ACC112 (cell line): ENCODE measurements around the gene ARHGEF7.

Experiments used
- H2AFZ ChIP-seq: fragments of 200-600 bp; sonication (generic); one replicate; pipeline ENCODE4 v1.6.0; 2017; ENCODE audit warnings: antibody characterized with exemption, low read length; ENCODE audit not compliant: unreplicated experiment
- H3K27ac ChIP-seq: fragments of 200-600 bp; sonication (generic); 2 replicates; pipeline ENCODE4 v1.5.1; 2014; ENCODE audit warnings: low read depth, mild to moderate bottlenecking, antibody characterized with exemption, low read length, moderate library complexity
- H3K27me3 ChIP-seq: fragments of 200-600 bp; sonication (generic); 2 replicates; pipeline ENCODE4 v1.6.1; 2014; ENCODE audit warnings: mild to moderate bottlenecking, antibody characterized with exemption, low read length, moderate library complexity, mixed read lengths; ENCODE audit not compliant: insufficient read depth
- H3K36me3 ChIP-seq: fragments of 200-600 bp; sonication (generic); 2 replicates; pipeline ENCODE4 v1.6.1; 2016; ENCODE audit warnings: mild to moderate bottlenecking, antibody characterized with exemption, low read length, moderate library complexity, mixed read lengths; ENCODE audit not compliant: insufficient read depth
- H3K4me1 ChIP-seq: fragments of 200-600 bp; sonication (generic); one replicate; pipeline ENCODE4 v1.6.1; 2016; ENCODE audit warnings: low read length, mixed read lengths; ENCODE audit not compliant: insufficient read depth, unreplicated experiment, control insufficient read depth
- H3K4me3 ChIP-seq: fragments of 200-600 bp; sonication (generic); 2 replicates; pipeline ENCODE4 v1.5.1; 2014; ENCODE audit warnings: mild to moderate bottlenecking, low read depth, low read length
- H3K79me2 ChIP-seq: fragments of 200-600 bp; sonication (generic); one replicate; pipeline ENCODE4 v1.6.0; 2016; ENCODE audit warnings: low read length; ENCODE audit not compliant: control insufficient read depth, unreplicated experiment, insufficient read depth

ARHGEF7 gene

GRCh38 chr13:111278258-111278657, 163.1 kb downstream of the ARHGEF7 start:
- Histone ChIP-seq H3K27ac (no peak overlapping the region), H3K4me1 (peaks cover 24% of the 10 kb centered on the region), H3K79me2 (no peaks in the 10 kb centered on the region), H2AFZ (no peak overlapping the region), H3K36me3 (peaks cover 17% of the 10 kb centered on the region), H3K4me3 (no peak overlapping the region), H3K27me3 (no peaks in the 10 kb centered on the region)

GRCh38 chr13:111278743-111279652, 163.9 kb downstream of the ARHGEF7 start:
- Histone ChIP-seq H3K27ac (no peak overlapping the region), H3K4me1 (peaks cover 24% of the 10 kb centered on the region), H3K79me2 (no peaks in the 10 kb centered on the region), H3K4me3 (no peak overlapping the region), H2AFZ (no peak overlapping the region), H3K36me3 (peaks cover 17% of the 10 kb centered on the region), H3K27me3 (no peaks in the 10 kb centered on the region)

GRCh38 chr13:111280226-111280625, 165.1 kb downstream of the ARHGEF7 start:
- Histone ChIP-seq H3K36me3 (peaks cover 20% of the 10 kb centered on the region), H2AFZ (no peak overlapping the region), H3K27ac (peak overlapping the region; percentile 91), H3K4me1 (peaks cover 24% of the 10 kb centered on the region), H3K4me3 (no peak overlapping the region), H3K79me2 (no peaks in the 10 kb centered on the region), H3K27me3 (no peaks in the 10 kb centered on the region)

- H3K36me3 ChIP-seq = peaks cover 14% of the 10 kb centered on the region
- no peaks in the 10 kb centered on the region for H3K79me2 ChIP-seq
- no peaks in the 10 kb centered on the region for H3K27me3 ChIP-seq
- peak overlapping the region; percentile 25; the same call in 1 of the 2 replicates for H3K4me3 ChIP-seq
- peak overlapping the region; percentile 91 for H3K27ac ChIP-seq
- H3K4me1 ChIP-seq = peaks cover 24% of the 10 kb centered on the region
- H2AFZ ChIP-seq = no peak overlapping the region
Measured at GRCh38 chr13:111280681-111281585, 165.8 kb downstream of the ARHGEF7 start.

GRCh38 chr13:111281751-111282311, 166.7 kb downstream of the ARHGEF7 start:
- H3K4me3 ChIP-seq = peak overlapping the region; percentile 25; the same call in 1 of the 2 replicates
- no peak overlapping the region for H2AFZ ChIP-seq
- peak overlapping the region; percentile 91 for H3K27ac ChIP-seq
- no peaks in the 10 kb centered on the region for H3K79me2 ChIP-seq
- H3K4me1 ChIP-seq = peaks cover 24% of the 10 kb centered on the region
- peaks cover 9% of the 10 kb centered on the region; the same call in 1 of the 2 replicates for H3K36me3 ChIP-seq
- no peaks in the 10 kb centered on the region for H3K27me3 ChIP-seq

- Histone ChIP-seq H3K36me3 (peaks cover 9% of the 10 kb centered on the region; the same call in 1 of the 2 replicates), H3K4me1 (peaks cover 24% of the 10 kb centered on the region), H3K79me2 (no peaks in the 10 kb centered on the region), H3K27me3 (no peaks in the 10 kb centered on the region), H3K4me3 (no peak overlapping the region), H3K27ac (peak overlapping the region; percentile 91; the same call in 1 of the 2 replicates), H2AFZ (no peak overlapping the region)
Measured at GRCh38 chr13:111282425-111282824, 167.3 kb downstream of the ARHGEF7 start.

GRCh38 chr13:111282997-111283396, 167.9 kb downstream of the ARHGEF7 start:
- Histone ChIP-seq H3K79me2 (no peaks in the 10 kb centered on the region), H3K27ac (no peak overlapping the region), H3K36me3 (peaks cover 4% of the 10 kb centered on the region; the same call in 1 of the 2 replicates), H2AFZ (no peak overlapping the region), H3K4me3 (no peak overlapping the region), H3K27me3 (no peaks in the 10 kb centered on the region), H3K4me1 (peaks cover 24% of the 10 kb centered on the region)

DNA sequence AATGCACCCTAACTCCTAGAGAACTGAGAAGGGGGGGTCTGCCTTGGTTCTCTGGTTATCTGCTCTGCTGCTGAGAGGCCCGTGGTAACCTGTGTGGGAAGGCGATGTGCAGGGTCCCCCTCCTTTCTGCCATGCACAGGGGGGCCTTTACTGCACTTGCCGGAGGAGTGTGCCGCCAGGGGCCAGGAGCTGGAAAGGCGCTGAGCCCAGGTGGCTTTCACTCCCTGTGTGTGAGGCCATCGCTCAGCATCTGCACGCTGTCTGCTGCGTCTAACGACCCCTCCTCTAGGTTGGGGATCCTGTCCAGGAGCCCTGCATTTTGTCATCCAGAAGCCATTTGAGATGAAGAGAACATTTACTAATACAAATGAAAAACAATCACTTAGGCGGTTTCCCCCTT, 168.3 kb downstream of the ARHGEF7 start:
- Histone ChIP-seq H2AFZ (no peak overlapping the region), H3K4me1 (peaks cover 24% of the 10 kb centered on the region), H3K36me3 (peaks cover 4% of the 10 kb centered on the region; the same call in 1 of the 2 replicates), H3K79me2 (no peaks in the 10 kb centered on the region), H3K4me3 (no peak overlapping the region), H3K27me3 (no peaks in the 10 kb centered on the region), H3K27ac (no peak overlapping the region)

DNA sequence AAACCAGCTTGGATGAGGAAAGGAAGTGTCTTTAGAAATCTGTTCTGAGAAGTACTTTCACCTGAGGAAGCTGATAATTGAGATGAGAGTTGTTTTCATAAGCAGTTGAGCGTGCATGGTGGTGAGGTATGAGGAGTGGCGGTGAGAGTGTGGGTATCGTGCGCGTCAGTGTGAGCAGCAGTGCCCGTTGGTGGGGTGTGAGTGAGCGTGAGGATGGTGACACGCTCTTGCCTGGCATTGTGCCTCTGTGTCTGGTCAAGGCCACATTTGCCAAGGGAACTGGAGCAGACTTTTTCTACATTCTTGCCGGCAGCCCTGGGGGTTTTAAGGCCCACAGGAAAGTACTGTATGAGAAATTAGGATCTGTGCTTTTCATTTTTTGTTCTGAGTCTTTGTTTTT, 168.9 kb downstream of the ARHGEF7 start:
- H2AFZ ChIP-seq = no peak overlapping the region
- peaks cover 24% of the 10 kb centered on the region for H3K4me1 ChIP-seq
- no peaks in the 10 kb centered on the region for H3K79me2 ChIP-seq
- no peaks in the 10 kb centered on the region for H3K27me3 ChIP-seq
- H3K36me3 ChIP-seq = peaks cover 4% of the 10 kb centered on the region; the same call in 1 of the 2 replicates
- H3K27ac ChIP-seq = no peak overlapping the region
- H3K4me3 ChIP-seq = no peak overlapping the region

- Histone ChIP-seq H3K79me2 (no peaks in the 10 kb centered on the region), H2AFZ (no peak overlapping the region), H3K27ac (no peak overlapping the region), H3K4me1 (peaks cover 24% of the 10 kb centered on the region), H3K27me3 (no peaks in the 10 kb centered on the region), H3K36me3 (peaks cover 4% of the 10 kb centered on the region; the same call in 1 of the 2 replicates), H3K4me3 (no peak overlapping the region)
Measured at GRCh38 chr13:111284565-111284964, 169.5 kb downstream of the ARHGEF7 start.
